ENCODE data around the gene MZB1. TPM values are rescaled to one million over a fixed set of nuclear protein-coding genes. Genes with fewer than 3 reads are reported as not detected.

The MZB1 gene
- total and polyA plus RNA-seq, 2 of the 13 experiments (the other 11 are each of a cell fraction or from before 2014, with no cell fraction given) = 0.31 to 0.40 TPM

- no peak overlapping the region for H3K27ac ChIP-seq (ENCODE audit: extremely low read length, insufficient read depth, low read length)
- FAIRE-seq = no peak
- no peak overlapping the region for H2AFZ ChIP-seq (ENCODE audit: low read length)
- POLR2A ChIA-PET = no interaction called here
- no peak for DNase-seq (ENCODE audit: low spot score)
- in situ Hi-C loops (cut with HindIII; ENCODE audit: extremely low pct_ligation_motif_present, low pct_unique_long_range_greater_than_20kb) = no loop called here
- intact Hi-C loops (cut with micrococcal nuclease; ENCODE audit: unreplicated experiment) = no loop called here
- H3K4me3 ChIP-seq (replicated peaks in 1 of 3; ENCODE audit: insufficient read depth in 1 of 3, low read depth in 2 of 3, low read length in 3 of 3) = no peak overlapping the region
- H3K36me3 ChIP-seq (replicated peaks in 1 of 2; ENCODE audit: control insufficient read depth in 1 of 2, insufficient read depth in 2 of 2, low read length in 2 of 2) = peaks cover 12 to 44% of the 10 kb centered on the region in 2 experiments
- CTCF ChIA-PET (ENCODE audit: low intra/inter-chr PET ratio, low total read pairs) = no interaction called here
- H4K20me1 ChIP-seq (ENCODE audit: insufficient read depth, low read length) = no peaks in the 10 kb centered on the region
- ATAC-seq = no peak
- no peaks in the 10 kb centered on the region for H3K9me3 ChIP-seq (ENCODE audit: low read length)
- BruUV-seq (replicated peaks) = no TSS peak
- no peaks in the 10 kb centered on the region for H3K27me3 ChIP-seq (ENCODE audit: control insufficient read depth in 1 of 2, insufficient read depth in 2 of 2, low read length in 2 of 2)
- TF ChIP-seq, protein P1, sequence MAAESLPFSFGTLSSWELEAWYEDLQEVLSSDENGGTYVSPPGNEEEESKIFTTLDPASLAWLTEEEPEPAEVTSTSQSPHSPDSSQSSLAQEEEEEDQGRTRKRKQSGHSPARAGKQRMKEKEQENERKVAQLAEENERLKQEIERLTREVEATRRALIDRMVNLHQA (CRISPR knock-in tag; IDR thresholded peaks at IDR 0.05) = no peak
- TF ChIP-seq ZFP62 (CRISPR knock-in tag; IDR thresholded peaks at IDR 0.05) = no peak
- TF ChIP-seq THAP11 (CRISPR knock-in tag; IDR thresholded peaks at IDR 0.05) = no peak
- no peaks in the 10 kb centered on the region for H3K79me2 ChIP-seq (ENCODE audit: insufficient read depth, low read length)
- 100% methylated on average over 1 of the region's 1 CpG for WGBS (ENCODE audit: low lambda C conversion rate)
- no peak overlapping the region for H3K4me2 ChIP-seq (ENCODE audit: low read depth, low read length)
- no peak overlapping the region for H3K9ac ChIP-seq (ENCODE audit: insufficient read depth, low read depth, low read length)
- no peaks in the 10 kb centered on the region for H3K4me1 ChIP-seq (ENCODE audit: insufficient read depth, low read length)
Measured at GRCh38 chr5:139369181-139369580, 20.5 kb downstream of the MZB1 start.

DNA sequence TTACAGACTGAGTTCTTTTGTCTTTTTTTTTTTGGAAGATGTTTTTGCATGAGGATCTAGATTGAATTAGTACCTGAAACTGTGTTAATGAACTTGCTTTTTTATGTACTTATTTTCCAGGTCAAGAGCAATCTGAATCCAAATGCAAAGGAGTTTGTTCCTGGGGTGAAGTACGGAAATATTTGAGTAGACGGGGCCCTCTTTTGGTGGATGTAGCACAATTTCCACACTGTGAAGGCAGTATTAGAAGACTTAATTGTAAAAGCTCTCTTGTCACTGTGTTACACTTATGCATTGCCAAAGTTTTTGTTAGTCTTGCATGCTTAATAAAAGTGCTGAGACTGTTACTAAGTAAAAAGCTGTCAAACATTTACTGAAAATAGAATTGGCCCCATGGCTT is 21.1 kb downstream of the MZB1 start:
- POLR2A ChIA-PET = no interaction called here
- Histone ChIP-seq H3K4me1 (ENCODE audit: insufficient read depth, low read length) (no peaks in the 10 kb centered on the region), H3K36me3 (replicated peaks in 1 of 2; ENCODE audit: control insufficient read depth in 1 of 2, insufficient read depth in 2 of 2, low read length in 2 of 2) (peaks cover 15 to 50% of the 10 kb centered on the region in 2 experiments), H3K9me3 (ENCODE audit: low read length) (no peaks in the 10 kb centered on the region), H4K20me1 (ENCODE audit: insufficient read depth, low read length) (no peaks in the 10 kb centered on the region), H3K4me3 (replicated peaks in 1 of 3; ENCODE audit: insufficient read depth in 1 of 3, low read depth in 2 of 3, low read length in 3 of 3) (no peak overlapping the region), H2AFZ (ENCODE audit: low read length) (no peak overlapping the region), H3K79me2 (ENCODE audit: insufficient read depth, low read length) (no peaks in the 10 kb centered on the region), H3K27me3 (ENCODE audit: control insufficient read depth in 1 of 2, insufficient read depth in 2 of 2, low read length in 2 of 2) (no peaks in the 10 kb centered on the region), H3K27ac (ENCODE audit: extremely low read length, insufficient read depth, low read length) (no peak overlapping the region), H3K4me2 (ENCODE audit: low read depth, low read length) (no peak overlapping the region), H3K9ac (ENCODE audit: insufficient read depth, low read depth, low read length) (no peak overlapping the region)
- in situ Hi-C loops (cut with HindIII; ENCODE audit: extremely low pct_ligation_motif_present, low pct_unique_long_range_greater_than_20kb) (no loop called here), intact Hi-C loops (cut with micrococcal nuclease; ENCODE audit: unreplicated experiment) (no loop called here)
- DNase-seq (ENCODE audit: low spot score) (no peak), ATAC-seq (no peak), FAIRE-seq (no peak)
- CTCF ChIA-PET (ENCODE audit: low intra/inter-chr PET ratio, low total read pairs) = no interaction called here
- WGBS (ENCODE audit: low lambda C conversion rate) = 97% methylated on average over 2 of the region's 2 CpGs
- no TSS peak for BruUV-seq (replicated peaks)
- peak; percentile 26 for TF ChIP-seq STAG1 (CRISPR knock-in tag; IDR thresholded peaks at IDR 0.05)
- TF ChIP-seq, protein P2, sequence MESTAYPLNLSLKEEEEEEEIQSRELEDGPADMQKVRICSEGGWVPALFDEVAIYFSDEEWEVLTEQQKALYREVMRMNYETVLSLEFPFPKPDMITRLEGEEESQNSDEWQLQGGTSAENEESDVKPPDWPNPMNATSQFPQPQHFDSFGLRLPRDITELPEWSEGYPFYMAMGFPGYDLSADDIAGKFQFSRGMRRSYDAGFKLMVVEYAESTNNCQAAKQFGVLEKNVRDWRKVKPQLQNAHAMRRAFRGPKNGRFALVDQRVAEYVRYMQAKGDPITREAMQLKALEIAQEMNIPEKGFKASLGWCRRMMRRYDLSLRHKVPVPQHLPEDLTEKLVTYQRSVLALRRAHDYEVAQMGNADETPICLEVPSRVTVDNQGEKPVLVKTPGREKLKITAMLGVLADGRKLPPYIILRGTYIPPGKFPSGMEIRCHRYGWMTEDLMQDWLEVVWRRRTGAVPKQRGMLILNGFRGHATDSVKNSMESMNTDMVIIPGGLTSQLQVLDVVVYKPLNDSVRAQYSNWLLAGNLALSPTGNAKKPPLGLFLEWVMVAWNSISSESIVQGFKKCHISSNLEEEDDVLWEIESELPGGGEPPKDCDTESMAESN (CRISPR knock-in tag; conservative IDR thresholded peaks at IDR 0.05) = no peak
